Liver (tissue), 9 donors: ENCODE data around the gene AP4E1. TPM values are rescaled to one million over a fixed set of nuclear protein-coding genes. Genes with fewer than 3 reads are reported as not detected.

Experiments used
- DNase-seq: peaks from one replicate; pipeline ENCODE4 v3.0.0-alpha.2; 2017; ENCODE audit warnings: low spot score
- H3K27ac ChIP-seq, 2 donors: one replicate each; pipeline ENCODE4 v1.7.0; 2013; ENCODE audit warnings: inconsistent platforms in 2 of 2, low read length in 2 of 2, control low read depth in 1 of 2, low read depth in 1 of 2, mild to moderate bottlenecking in 1 of 2
- H3K27me3 ChIP-seq, 4 donors: one replicate each; pipeline versions ENCODE4 v1.6.1 to v1.7.0; 2013; ENCODE audit warnings: low read length in 3 of 4, inconsistent platforms in 1 of 4, mild to moderate bottlenecking in 1 of 4, moderate library complexity in 1 of 4; ENCODE audit not compliant: control insufficient read depth in 4 of 4, insufficient read depth in 4 of 4
- H3K36me3 ChIP-seq, 4 donors: one replicate each; pipeline versions ENCODE4 v1.6.1 to v1.7.0; 2013; ENCODE audit warnings: low read length in 3 of 4, mild to moderate bottlenecking in 3 of 4, low read depth in 1 of 4, moderate library complexity in 1 of 4; ENCODE audit not compliant: control insufficient read depth in 4 of 4, insufficient read depth in 3 of 4
- H3K4me1 ChIP-seq, 4 donors: one replicate each; pipeline versions ENCODE4 v1.6.1 to v1.7.0; 2013; ENCODE audit warnings: low read length in 3 of 4, mild to moderate bottlenecking in 3 of 4, moderate library complexity in 1 of 4; ENCODE audit not compliant: control insufficient read depth in 4 of 4, insufficient read depth in 4 of 4
- H3K4me3 ChIP-seq, 3 donors: one replicate each; pipeline versions ENCODE4 v1.6.1 to v1.7.0; 2013; ENCODE audit warnings: low read length in 3 of 3, control low read depth in 1 of 3, low read depth in 1 of 3, mild to moderate bottlenecking in 1 of 3
- H3K9ac ChIP-seq, 2 donors: one replicate each; pipeline ENCODE4 v1.7.0; 2013; ENCODE audit warnings: low read length in 2 of 2, mild to moderate bottlenecking in 2 of 2, moderate library complexity in 2 of 2, control low read depth in 1 of 2, low read depth in 1 of 2
- H3K9me3 ChIP-seq, 4 donors: one replicate each; pipeline versions ENCODE4 v1.6.1 to v1.7.0; 2013; ENCODE audit warnings: low read length in 3 of 4; ENCODE audit not compliant: control insufficient read depth in 4 of 4
- ATF3 ChIP-seq: IDR thresholded peaks from 2 replicates; pipeline ENCODE4 v1.6.1; 2016; ENCODE audit warnings: antibody characterized with exemption
- CTCF ChIP-seq: fragments of 150-350 bp; IDR thresholded peaks from 2 replicates; pipeline ENCODE4 v1.5.1; 2017; ENCODE audit warnings: improper control_type of control experiment, low read depth, low read length; ENCODE audit not compliant: missing input control
- EGR1 ChIP-seq, 2 donors: IDR thresholded peaks; 2 replicates each; pipeline ENCODE4 v1.6.1; 2016 to 2018; ENCODE audit warnings: antibody characterized with exemption in 2 of 2, low read depth in 2 of 2
- FOXA1 ChIP-seq: IDR thresholded peaks from 2 replicates; pipeline ENCODE4 v1.6.1; 2016; ENCODE audit warnings: antibody characterized with exemption
- FOXA2 ChIP-seq: IDR thresholded peaks from 2 replicates; pipeline ENCODE4 v1.6.1; 2016; ENCODE audit warnings: antibody characterized with exemption
- GABPA ChIP-seq, 2 donors: IDR thresholded peaks in 1 of 2; conservative IDR thresholded peaks in 1 of 2; 2 replicates each; pipeline ENCODE4 v1.6.1; 2016; ENCODE audit warnings: antibody characterized with exemption in 2 of 2, mild to moderate bottlenecking in 1 of 2, moderate library complexity in 1 of 2
- HNF4A ChIP-seq, 2 donors: conservative IDR thresholded peaks; 2 replicates each; pipeline ENCODE4 v1.6.1; 2016; ENCODE audit warnings: antibody characterized with exemption in 2 of 2, mild to moderate bottlenecking in 2 of 2
- HNF4G ChIP-seq: IDR thresholded peaks from 2 replicates; pipeline ENCODE4 v1.6.1; 2016; ENCODE audit warnings: antibody characterized with exemption
- JUND ChIP-seq, 2 donors: IDR thresholded peaks; 2 replicates each; pipeline ENCODE4 v1.6.1; 2016; ENCODE audit warnings: antibody characterized with exemption in 2 of 2
- MAX ChIP-seq: IDR thresholded peaks from 2 replicates; pipeline ENCODE4 v1.6.1; 2016; ENCODE audit warnings: antibody characterized with exemption
- RAD21 ChIP-seq, 2 donors: IDR thresholded peaks; 2 replicates each; pipeline ENCODE4 v1.6.1; 2016; ENCODE audit warnings: antibody characterized with exemption in 2 of 2, mild to moderate bottlenecking in 2 of 2
- REST ChIP-seq: IDR thresholded peaks from 2 replicates; pipeline ENCODE4 v1.6.1; 2016; ENCODE audit warnings: antibody characterized with exemption, mild to moderate bottlenecking
- RXRA ChIP-seq, 2 donors: IDR thresholded peaks; 2 replicates each; pipeline ENCODE4 v1.6.1; 2017 to 2018; ENCODE audit warnings: antibody characterized with exemption in 2 of 2, mild to moderate bottlenecking in 1 of 2
- SP1 ChIP-seq: IDR thresholded peaks from 2 replicates; pipeline ENCODE4 v1.6.1; 2018; ENCODE audit warnings: antibody characterized with exemption, mild to moderate bottlenecking
- YY1 ChIP-seq: IDR thresholded peaks from 2 replicates; pipeline ENCODE4 v1.6.1; 2016; ENCODE audit warnings: antibody characterized with exemption, mild to moderate bottlenecking
- WGBS: extraction: QIAGEN DNeasy Blood & Tissue Kit; methylation state at CpG from one replicate; pipeline ENCODE4 v1.1.7; 2013; 5-methylcytosine and 5-hydroxymethylcytosine counted together
- polyA plus RNA-seq, 2 donors: library from polyadenylated mRNA; stranded (reverse) in 1 of 2; unstranded in 1 of 2; fragments of 200-250 nt in 1 of 2; fragments of >200 nt in 1 of 2; fragmentation: Nextera tagmentation in 1 of 2; extraction: Ambion mirVana in 1 of 2; gene quantifications; one replicate each; pipeline versions ENCODE4 v1.2.1 to v1.2.3, GENCODE V29; 2013 to 2015
- total RNA-seq, 2 donors: library from RNA; depleted of rRNA; stranded (reverse); fragments of >200 nt; gene quantifications; one replicate each; pipeline ENCODE4 v1.2.3, GENCODE V29; 2014
- donor health status: healthy.
- donor health status: healthy.
- donor health status: healthy.
- donor health status: healthy.
- donor health status: healthy.

AP4E1 gene
- total and polyA plus RNA-seq, 4 donors = 1.3 to 10.2 (median 4.6) TPM

GRCh38 chr15:50939911-50940310 is 31.4 kb downstream of the AP4E1 start:
- Histone ChIP-seq H3K4me1 (no peaks in the 10 kb centered on the region), H3K9ac (no peak overlapping the region), H3K9me3 (no peaks in the 10 kb centered on the region), H3K27me3 (no peaks in the 10 kb centered on the region), H3K27ac (no peak overlapping the region), H3K36me3 (peaks cover 2 to 17% (median 5%) of the 10 kb centered on the region in 4 donors), H3K4me3 (no peak overlapping the region)
- DNase-seq = no peak
- TF ChIP-seq SP1 (no peak), FOXA1 (no peak), JUND (IDR thresholded peaks at IDR 0.05) (no peak), EGR1 (IDR thresholded peaks at IDR 0.05; ENCODE audit: low read depth in 2 of 2) (no peak), HNF4A (conservative IDR thresholded peaks at IDR 0.05) (no peak), REST (no peak), FOXA2 (no peak), HNF4G (no peak), MAX (no peak), RXRA (IDR thresholded peaks at IDR 0.05) (no peak), ATF3 (no peak), RAD21 (IDR thresholded peaks at IDR 0.05) (no peak)
- WGBS = 86% methylated on average over 2 of the region's 2 CpGs

- no peaks in the 10 kb centered on the region for H3K27me3 ChIP-seq
- peaks cover 2 to 13% (median 5%) of the 10 kb centered on the region in 4 donors for H3K36me3 ChIP-seq
- 97% methylated on average over 2 of the region's 2 CpGs for WGBS
- no peak for TF ChIP-seq HNF4A (conservative IDR thresholded peaks at IDR 0.05)
- TF ChIP-seq EGR1 (IDR thresholded peaks at IDR 0.05; ENCODE audit: low read depth in 2 of 2) = no peak
- TF ChIP-seq RAD21 (IDR thresholded peaks at IDR 0.05) = no peak
- no peak for DNase-seq
- no peaks in the 10 kb centered on the region for H3K4me1 ChIP-seq
- H3K9me3 ChIP-seq = no peaks in the 10 kb centered on the region
- no peak overlapping the region for H3K4me3 ChIP-seq
- no peak overlapping the region for H3K27ac ChIP-seq
- H3K9ac ChIP-seq = no peak overlapping the region
Observed at GRCh38 chr15:50940506-50940905, 32.0 kb downstream of the AP4E1 start.

- DNase-seq = no peak
- H3K4me1 ChIP-seq = no peaks in the 10 kb centered on the region
- no peaks in the 10 kb centered on the region for H3K9me3 ChIP-seq
- no peak overlapping the region for H3K9ac ChIP-seq
- no peaks in the 10 kb centered on the region for H3K27me3 ChIP-seq
- TF ChIP-seq SP1 (no peak), CTCF (no peak), YY1 (no peak), FOXA1 (no peak), GABPA (IDR thresholded peaks at IDR 0.05 in 1 of 2, conservative IDR thresholded peaks at IDR 0.05 in 1 of 2) (no peak), ATF3 (no peak), RXRA (IDR thresholded peaks at IDR 0.05) (no peak), RAD21 (IDR thresholded peaks at IDR 0.05) (no peak), MAX (no peak)
- H3K4me3 ChIP-seq = no peak overlapping the region
- peaks cover 0 to 11% (median 2%) of the 10 kb centered on the region in 4 donors for H3K36me3 ChIP-seq
- H3K27ac ChIP-seq = no peak overlapping the region
Observed at GRCh38 chr15:50943638-50944037, 35.2 kb downstream of the AP4E1 start.
